Activated CD8-positive, alpha-beta T cell treated with anti-CD3 and anti-CD28 coated beads for 36 hours (primary cell): Measurements from ENCODE around the gene KMT2E. TPM values are rescaled to one million over a fixed set of nuclear protein-coding genes. Genes with fewer than 3 reads are reported as not detected.

ENCODE experiments used
- ATAC-seq: fragments of 200-7000 bp; cut with Tn5 transposase; one replicate; pipeline ENCODE4 v1.10.0; 2021; ENCODE audit warnings: mild to moderate bottlenecking, moderate library complexity
- CTCF ChIA-PET: fragments of 350-600 bp; sonication (Branson Sonifier 250); formaldehyde crosslinking; loops from one replicate; lab custom pipeline; 2021; ENCODE audit warnings: antibody characterized with exemption; lab: Charles Lee
- POLR2A ChIA-PET: fragments of 350-600 bp; sonication (Branson Sonifier 250); formaldehyde crosslinking; loops from one replicate; lab custom pipeline; 2021; ENCODE audit warnings: antibody characterized with exemption; lab: Charles Lee
- DNase-seq: peaks from one replicate; pipeline ENCODE4 v3.0.0-alpha.2; 2020
- H3K27ac Mint-ChIP-seq: one replicate; pipeline ENCODE4 v1.8.0; 2021; ENCODE audit warnings: mild to moderate bottlenecking, mixed read lengths
- H3K27me3 Mint-ChIP-seq: one replicate; pipeline ENCODE4 v1.8.0; 2021; ENCODE audit warnings: mixed read lengths
- H3K36me3 Mint-ChIP-seq: one replicate; pipeline ENCODE4 v1.8.0; 2021; ENCODE audit warnings: low read depth, mixed read lengths
- H3K4me1 Mint-ChIP-seq: one replicate; pipeline ENCODE4 v1.8.0; 2021; ENCODE audit warnings: low read depth, mixed read lengths
- H3K4me3 Mint-ChIP-seq: one replicate; pipeline ENCODE4 v1.8.0; 2021; ENCODE audit warnings: mild to moderate bottlenecking, moderate library complexity, mixed read lengths
- H3K9me3 Mint-ChIP-seq: one replicate; pipeline ENCODE4 v1.8.0; 2021; ENCODE audit warnings: mixed read lengths
- intact Hi-C: fragments of 100-400 bp; cut with micrococcal nuclease; formaldehyde crosslinking; loops from one replicate; pipeline ENCODE4 v1.10.0; 2022
- total RNA-seq, 2 experiments: library from RNA; stranded (reverse); gene quantifications; one replicate each; pipeline ENCODE4 v1.2.3, GENCODE V29; 2021
- TF ChIP-seq, protein P1 (sequence below): fragments of 200-600 bp; IDR thresholded peaks from one replicate; pipeline ENCODE4 v1.8.0; 2022; ENCODE audit warnings: antibody characterized with exemption, mild to moderate bottlenecking

KMT2E gene
- total RNA-seq, 2 experiments from 2014 or later = 94.7 to 98.4 TPM

GRCh38 chr7:105014693-105015389 lies 836 bp downstream of the KMT2E start:
- POLR2A ChIA-PET = interaction anchor here (0.7 to 10.1 kb wide), 13 partner anchors 8 to 74 kb away, joined by 3 to 186 read pairs (median 7); no protein-coding TSS in a partner anchor
- Mint-ChIP-seq H3K4me3 (peak overlapping the region; percentile 100), H3K9me3 (no peaks in the 10 kb centered on the region), H3K27ac (peak overlapping the region; percentile 100), H3K36me3 (peaks cover 72% of the 10 kb centered on the region), H3K27me3 (no peaks in the 10 kb centered on the region), H3K4me1 (peaks cover 11% of the 10 kb centered on the region)
- ATAC-seq (peak; percentile 7), DNase-seq (peak; percentile 69)
- CTCF ChIA-PET = interaction anchor here (0.7 to 14.7 kb wide), 3 partner anchors 9 to 29 kb away, joined by 3 to 210 read pairs (median 4); no protein-coding TSS in a partner anchor
- intact Hi-C loops = no loop called here
- TF ChIP-seq, protein P1, sequence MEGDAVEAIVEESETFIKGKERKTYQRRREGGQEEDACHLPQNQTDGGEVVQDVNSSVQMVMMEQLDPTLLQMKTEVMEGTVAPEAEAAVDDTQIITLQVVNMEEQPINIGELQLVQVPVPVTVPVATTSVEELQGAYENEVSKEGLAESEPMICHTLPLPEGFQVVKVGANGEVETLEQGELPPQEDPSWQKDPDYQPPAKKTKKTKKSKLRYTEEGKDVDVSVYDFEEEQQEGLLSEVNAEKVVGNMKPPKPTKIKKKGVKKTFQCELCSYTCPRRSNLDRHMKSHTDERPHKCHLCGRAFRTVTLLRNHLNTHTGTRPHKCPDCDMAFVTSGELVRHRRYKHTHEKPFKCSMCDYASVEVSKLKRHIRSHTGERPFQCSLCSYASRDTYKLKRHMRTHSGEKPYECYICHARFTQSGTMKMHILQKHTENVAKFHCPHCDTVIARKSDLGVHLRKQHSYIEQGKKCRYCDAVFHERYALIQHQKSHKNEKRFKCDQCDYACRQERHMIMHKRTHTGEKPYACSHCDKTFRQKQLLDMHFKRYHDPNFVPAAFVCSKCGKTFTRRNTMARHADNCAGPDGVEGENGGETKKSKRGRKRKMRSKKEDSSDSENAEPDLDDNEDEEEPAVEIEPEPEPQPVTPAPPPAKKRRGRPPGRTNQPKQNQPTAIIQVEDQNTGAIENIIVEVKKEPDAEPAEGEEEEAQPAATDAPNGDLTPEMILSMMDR = no peak

DNA sequence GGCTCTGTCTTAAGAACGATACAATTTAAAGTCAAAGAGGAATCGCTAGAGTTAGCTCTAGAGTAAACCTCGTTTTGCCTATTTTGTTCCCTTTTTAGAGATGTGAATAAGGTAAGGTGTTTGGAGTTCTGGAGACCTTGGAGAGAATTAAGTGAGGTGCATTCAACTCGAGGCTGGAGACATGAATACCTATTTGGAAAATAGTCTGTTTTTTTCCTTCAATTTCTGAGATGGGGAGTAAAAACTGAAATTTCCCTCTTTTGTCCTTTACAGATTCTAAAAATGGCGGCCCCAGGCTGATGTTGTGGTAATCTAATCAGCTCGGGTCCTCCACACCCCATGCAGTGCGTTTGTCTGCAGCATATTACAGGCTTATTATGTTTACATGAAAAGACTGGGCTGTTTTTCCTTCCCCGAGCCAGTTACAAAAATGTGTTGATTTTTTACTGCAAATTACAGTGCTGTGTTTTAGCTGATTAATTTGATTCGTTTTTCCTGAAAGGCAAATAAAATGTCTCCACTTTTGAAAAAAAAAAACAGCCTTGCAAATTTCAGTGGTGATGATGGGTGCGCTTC lies 1.5 kb downstream of the KMT2E start:
- intact Hi-C loops = no loop called here
- no peak for ATAC-seq
- peak overlapping the region; percentile 100 for H3K4me3 Mint-ChIP-seq
- CTCF ChIA-PET = interaction anchor here (0.7 to 14.7 kb wide), 3 partner anchors 9 to 30 kb away, joined by 3 to 210 read pairs (median 4); no protein-coding TSS in a partner anchor
- POLR2A ChIA-PET = interaction anchor here (0.9 to 10.1 kb wide), 13 partner anchors 9 to 74 kb away, joined by 3 to 186 read pairs (median 7); no protein-coding TSS in a partner anchor
- TF ChIP-seq, protein P1 = no peak
- H3K27me3 Mint-ChIP-seq = no peaks in the 10 kb centered on the region
- peaks cover 70% of the 10 kb centered on the region for H3K36me3 Mint-ChIP-seq
- DNase-seq = peak; percentile 58
- H3K4me1 Mint-ChIP-seq = peaks cover 16% of the 10 kb centered on the region
- H3K27ac Mint-ChIP-seq = peak overlapping the region; percentile 100
- no peaks in the 10 kb centered on the region for H3K9me3 Mint-ChIP-seq

- Mint-ChIP-seq H3K27me3 (no peaks in the 10 kb centered on the region), H3K4me3 (peak overlapping the region; percentile 100), H3K9me3 (no peaks in the 10 kb centered on the region), H3K4me1 (peaks cover 22% of the 10 kb centered on the region), H3K36me3 (peaks cover 69% of the 10 kb centered on the region), H3K27ac (peak overlapping the region; percentile 100)
- ATAC-seq (no peak), DNase-seq (no peak)
- intact Hi-C loops = no loop called here
- ChIA-PET POLR2A (interaction anchor here (1.0 to 10.1 kb wide), 8 partner anchors 10 to 75 kb away, joined by 3 to 186 read pairs (median 8); no protein-coding TSS in a partner anchor), CTCF (interaction anchor here (0.9 to 14.7 kb wide), 6 partner anchors 9 to 94 kb away, joined by 3 to 210 read pairs (median 3); no protein-coding TSS in a partner anchor)
- TF ChIP-seq, protein P1 = no peak
Observed at GRCh38 chr7:105016068-105016708, 2.2 kb downstream of the KMT2E start.

GRCh38 chr7:105016709-105017656 lies 3.0 kb downstream of the KMT2E start:
- ChIA-PET CTCF (interaction anchor here (0.8 to 14.7 kb wide), 12 partner anchors 8 to 515 kb away, joined by 3 to 210 read pairs (median 3); partner anchors contain the start of gene RINT1), POLR2A (interaction anchor here (1.0 to 10.1 kb wide), 9 partner anchors 8 to 76 kb away, joined by 3 to 186 read pairs (median 6); no protein-coding TSS in a partner anchor)
- Mint-ChIP-seq H3K9me3 (no peaks in the 10 kb centered on the region), H3K27ac (peak overlapping the region; percentile 100), H3K36me3 (peaks cover 66% of the 10 kb centered on the region), H3K4me1 (peaks cover 29% of the 10 kb centered on the region), H3K27me3 (no peaks in the 10 kb centered on the region), H3K4me3 (peak overlapping the region; percentile 100)
- intact Hi-C loops = loop anchor here (1.0 kb wide), 1 partner anchor 20 kb away; no protein-coding TSS in a partner anchor
- ATAC-seq = no peak
- TF ChIP-seq, protein P1 = no peak
- DNase-seq = no peak
